H1 (cell line): ENCODE data around the gene CDH7. TPM values are rescaled to one million over a fixed set of nuclear protein-coding genes. Genes with fewer than 3 reads are reported as not detected.

ENCODE experiments used
- polyA plus RNA-seq, 7 experiments: library from polyadenylated mRNA; depleted of rRNA in 3 of 7; stranded (reverse) in 5 of 7; unstranded in 2 of 7; fragments of >200 nt in 5 of 7; fragments of 200-250 nt in 2 of 7; gene quantifications; 1 replicate in 5 of 7; 2 replicates in 1 of 7; 4 replicates in 1 of 7; pipeline versions ENCODE4 v1.2.1 to v1.2.3, GENCODE V29; 2011 to 2013; ENCODE audit warnings: missing spikeins in 2 of 7, mixed read lengths in 2 of 7
- total RNA-seq: library from RNA; stranded (reverse); fragmentation: NEBNext Ultra II Directional; extraction: Animal tissue kit (Norgen Biotek cat#: 25700); gene quantifications from 2 replicates; pipeline ENCODE4 v1.2.1, GENCODE V29; 2021
- TF ChIP-seq, protein P1 (sequence below): fragments of 300-600 bp; sonication (generic); IDR thresholded peaks from 2 replicates; pipeline ENCODE4 v1.7.1; 2012; ENCODE audit warnings: low read length, moderate library complexity, mild to moderate bottlenecking, inconsistent platforms; ENCODE audit not compliant: insufficient replicate concordance

Gene CDH7
- total and polyA plus RNA-seq, 2 of the 8 experiments (the other 6 are each of a cell fraction or from before 2014, with no cell fraction given): 1.00 to 1.5 TPM

DNA sequence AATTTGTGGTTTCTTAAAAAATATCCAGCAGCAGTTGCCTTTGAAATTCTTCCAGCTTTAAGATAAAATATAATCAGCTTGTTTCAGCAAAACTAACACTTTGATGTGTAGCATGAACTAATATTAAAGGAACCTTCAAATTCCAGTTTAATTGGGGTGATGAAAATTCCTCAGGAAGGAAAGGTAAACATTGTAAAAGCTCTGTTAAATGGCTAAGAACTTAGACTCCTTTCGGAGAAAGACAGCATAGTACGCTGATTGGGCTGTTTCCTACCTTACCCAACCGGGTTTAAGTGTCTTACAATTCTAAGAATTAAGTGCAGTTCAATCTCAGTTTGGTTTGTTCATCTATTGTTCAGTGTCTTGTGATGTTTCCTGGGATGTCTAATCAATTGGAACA lies 108.3 kb downstream of the CDH7 start (continued):
- TF ChIP-seq, protein P1, sequence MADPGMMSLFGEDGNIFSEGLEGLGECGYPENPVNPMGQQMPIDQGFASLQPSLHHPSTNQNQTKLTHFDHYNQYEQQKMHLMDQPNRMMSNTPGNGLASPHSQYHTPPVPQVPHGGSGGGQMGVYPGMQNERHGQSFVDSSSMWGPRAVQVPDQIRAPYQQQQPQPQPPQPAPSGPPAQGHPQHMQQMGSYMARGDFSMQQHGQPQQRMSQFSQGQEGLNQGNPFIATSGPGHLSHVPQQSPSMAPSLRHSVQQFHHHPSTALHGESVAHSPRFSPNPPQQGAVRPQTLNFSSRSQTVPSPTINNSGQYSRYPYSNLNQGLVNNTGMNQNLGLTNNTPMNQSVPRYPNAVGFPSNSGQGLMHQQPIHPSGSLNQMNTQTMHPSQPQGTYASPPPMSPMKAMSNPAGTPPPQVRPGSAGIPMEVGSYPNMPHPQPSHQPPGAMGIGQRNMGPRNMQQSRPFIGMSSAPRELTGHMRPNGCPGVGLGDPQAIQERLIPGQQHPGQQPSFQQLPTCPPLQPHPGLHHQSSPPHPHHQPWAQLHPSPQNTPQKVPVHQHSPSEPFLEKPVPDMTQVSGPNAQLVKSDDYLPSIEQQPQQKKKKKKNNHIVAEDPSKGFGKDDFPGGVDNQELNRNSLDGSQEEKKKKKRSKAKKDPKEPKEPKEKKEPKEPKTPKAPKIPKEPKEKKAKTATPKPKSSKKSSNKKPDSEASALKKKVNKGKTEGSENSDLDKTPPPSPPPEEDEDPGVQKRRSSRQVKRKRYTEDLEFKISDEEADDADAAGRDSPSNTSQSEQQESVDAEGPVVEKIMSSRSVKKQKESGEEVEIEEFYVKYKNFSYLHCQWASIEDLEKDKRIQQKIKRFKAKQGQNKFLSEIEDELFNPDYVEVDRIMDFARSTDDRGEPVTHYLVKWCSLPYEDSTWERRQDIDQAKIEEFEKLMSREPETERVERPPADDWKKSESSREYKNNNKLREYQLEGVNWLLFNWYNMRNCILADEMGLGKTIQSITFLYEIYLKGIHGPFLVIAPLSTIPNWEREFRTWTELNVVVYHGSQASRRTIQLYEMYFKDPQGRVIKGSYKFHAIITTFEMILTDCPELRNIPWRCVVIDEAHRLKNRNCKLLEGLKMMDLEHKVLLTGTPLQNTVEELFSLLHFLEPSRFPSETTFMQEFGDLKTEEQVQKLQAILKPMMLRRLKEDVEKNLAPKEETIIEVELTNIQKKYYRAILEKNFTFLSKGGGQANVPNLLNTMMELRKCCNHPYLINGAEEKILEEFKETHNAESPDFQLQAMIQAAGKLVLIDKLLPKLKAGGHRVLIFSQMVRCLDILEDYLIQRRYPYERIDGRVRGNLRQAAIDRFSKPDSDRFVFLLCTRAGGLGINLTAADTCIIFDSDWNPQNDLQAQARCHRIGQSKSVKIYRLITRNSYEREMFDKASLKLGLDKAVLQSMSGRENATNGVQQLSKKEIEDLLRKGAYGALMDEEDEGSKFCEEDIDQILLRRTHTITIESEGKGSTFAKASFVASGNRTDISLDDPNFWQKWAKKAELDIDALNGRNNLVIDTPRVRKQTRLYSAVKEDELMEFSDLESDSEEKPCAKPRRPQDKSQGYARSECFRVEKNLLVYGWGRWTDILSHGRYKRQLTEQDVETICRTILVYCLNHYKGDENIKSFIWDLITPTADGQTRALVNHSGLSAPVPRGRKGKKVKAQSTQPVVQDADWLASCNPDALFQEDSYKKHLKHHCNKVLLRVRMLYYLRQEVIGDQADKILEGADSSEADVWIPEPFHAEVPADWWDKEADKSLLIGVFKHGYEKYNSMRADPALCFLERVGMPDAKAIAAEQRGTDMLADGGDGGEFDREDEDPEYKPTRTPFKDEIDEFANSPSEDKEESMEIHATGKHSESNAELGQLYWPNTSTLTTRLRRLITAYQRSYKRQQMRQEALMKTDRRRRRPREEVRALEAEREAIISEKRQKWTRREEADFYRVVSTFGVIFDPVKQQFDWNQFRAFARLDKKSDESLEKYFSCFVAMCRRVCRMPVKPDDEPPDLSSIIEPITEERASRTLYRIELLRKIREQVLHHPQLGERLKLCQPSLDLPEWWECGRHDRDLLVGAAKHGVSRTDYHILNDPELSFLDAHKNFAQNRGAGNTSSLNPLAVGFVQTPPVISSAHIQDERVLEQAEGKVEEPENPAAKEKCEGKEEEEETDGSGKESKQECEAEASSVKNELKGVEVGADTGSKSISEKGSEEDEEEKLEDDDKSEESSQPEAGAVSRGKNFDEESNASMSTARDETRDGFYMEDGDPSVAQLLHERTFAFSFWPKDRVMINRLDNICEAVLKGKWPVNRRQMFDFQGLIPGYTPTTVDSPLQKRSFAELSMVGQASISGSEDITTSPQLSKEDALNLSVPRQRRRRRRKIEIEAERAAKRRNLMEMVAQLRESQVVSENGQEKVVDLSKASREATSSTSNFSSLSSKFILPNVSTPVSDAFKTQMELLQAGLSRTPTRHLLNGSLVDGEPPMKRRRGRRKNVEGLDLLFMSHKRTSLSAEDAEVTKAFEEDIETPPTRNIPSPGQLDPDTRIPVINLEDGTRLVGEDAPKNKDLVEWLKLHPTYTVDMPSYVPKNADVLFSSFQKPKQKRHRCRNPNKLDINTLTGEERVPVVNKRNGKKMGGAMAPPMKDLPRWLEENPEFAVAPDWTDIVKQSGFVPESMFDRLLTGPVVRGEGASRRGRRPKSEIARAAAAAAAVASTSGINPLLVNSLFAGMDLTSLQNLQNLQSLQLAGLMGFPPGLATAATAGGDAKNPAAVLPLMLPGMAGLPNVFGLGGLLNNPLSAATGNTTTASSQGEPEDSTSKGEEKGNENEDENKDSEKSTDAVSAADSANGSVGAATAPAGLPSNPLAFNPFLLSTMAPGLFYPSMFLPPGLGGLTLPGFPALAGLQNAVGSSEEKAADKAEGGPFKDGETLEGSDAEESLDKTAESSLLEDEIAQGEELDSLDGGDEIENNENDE: no peak
